K562 (cell line): ENCODE measurements around the gene PNPO.

Experiments
- ATF6 ChIP-seq: sonication (generic); formaldehyde crosslinking; IDR thresholded peaks from 2 replicates; pipeline ENCODE4 v1.4.0; 2020; ENCODE audit warnings: mild to moderate bottlenecking, missing genetic modification reagents
- CBFB ChIP-seq: sonication (generic); formaldehyde crosslinking; IDR thresholded peaks from 2 replicates; pipeline ENCODE4 v1.4.0; 2020; ENCODE audit warnings: mild to moderate bottlenecking, missing genetic modification reagents
- CTCF ChIP-seq, 3 experiments: IDR thresholded peaks in 2 of 3; conservative IDR thresholded peaks in 1 of 3; 2 replicates each; pipeline ENCODE4 v1.5.1; 2011 to 2012; ENCODE audit warnings: low read length in 3 of 3, mild to moderate bottlenecking in 3 of 3, control low read depth in 2 of 3, improper control_type of control experiment in 1 of 3, inconsistent platforms in 1 of 3, low read depth in 1 of 3, mixed read lengths in 1 of 3, moderate library complexity in 1 of 3; ENCODE audit not compliant: insufficient read depth in 2 of 3
- SMARCC2 ChIP-seq: fragments of 450-650 bp; IDR thresholded peaks from 2 replicates; pipeline ENCODE4 v1.6.1; 2017; ENCODE audit warnings: antibody characterized with exemption, moderate library complexity, mild to moderate bottlenecking, low read depth
- ZNF589 ChIP-seq: fragments of 200-800 bp; sonication (Bioruptor generic); IDR thresholded peaks from 2 replicates; pipeline ENCODE4 v1.6.1; 2016; ENCODE audit warnings: low read depth, missing genetic modification characterization, missing compliant biosample characterization
- TF ChIP-seq, protein P1 (sequence below): fragments of 250-450 bp; sonication (Bioruptor Pico); IDR thresholded peaks from 2 replicates; pipeline ENCODE4 v1.8.0; 2021; ENCODE audit warnings: borderline replicate concordance, mild to moderate bottlenecking, moderate library complexity; ENCODE audit not compliant: poor library complexity, severe bottlenecking

GRCh38 chr17:47961406-47961805, 20.0 kb downstream of the PNPO start:
- TF ChIP-seq, protein P1, sequence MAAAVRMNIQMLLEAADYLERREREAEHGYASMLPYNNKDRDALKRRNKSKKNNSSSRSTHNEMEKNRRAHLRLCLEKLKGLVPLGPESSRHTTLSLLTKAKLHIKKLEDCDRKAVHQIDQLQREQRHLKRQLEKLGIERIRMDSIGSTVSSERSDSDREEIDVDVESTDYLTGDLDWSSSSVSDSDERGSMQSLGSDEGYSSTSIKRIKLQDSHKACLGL (CRISPR knock-in tag) = no peak
- TF ChIP-seq CBFB (CRISPR knock-in tag) (no peak), CTCF (IDR thresholded peaks at IDR 0.05 in 2 of 3, conservative IDR thresholded peaks at IDR 0.05 in 1 of 3; ENCODE audit: insufficient read depth in 2 of 3, low read depth in 1 of 3, low read length in 3 of 3) (no peak), SMARCC2 (no peak), ATF6 (CRISPR knock-in tag) (no peak), ZNF589 (CRISPR knock-in tag) (no peak)
